HL-60 (cell line): ENCODE data around the gene OR2T8.

ENCODE experiments used
- CTCF ChIP-seq: IDR thresholded peaks from one replicate; pipeline ENCODE4 v1.5.1; 2011; ENCODE audit warnings: low read length, control low read depth, inconsistent platforms; ENCODE audit not compliant: insufficient read depth
- POLR2AphosphoS5 ChIP-seq: IDR thresholded peaks from 2 replicates; pipeline ENCODE4 v1.6.1; 2012; ENCODE audit warnings: low read depth
- REST ChIP-seq: IDR thresholded peaks from 2 replicates; pipeline ENCODE4 v1.6.1; 2012; ENCODE audit warnings: low read depth; ENCODE audit not compliant: insufficient replicate concordance
- SPI1 ChIP-seq: IDR thresholded peaks from 2 replicates; pipeline ENCODE4 v1.6.1; 2012; ENCODE audit warnings: low read depth, mild to moderate bottlenecking, borderline replicate concordance

- TF ChIP-seq CTCF (no peak), SPI1 (no peak), REST (no peak), POLR2AphosphoS5 (no peak)
These were observed 46.6 kb downstream of the OR2T8 start for GRCh38 chr1:247966532-247967204.
